ENCODE results near the gene THBS2.

Gene THBS2

GRCh38 chr6:169176361-169176991, 77.2 kb downstream of the THBS2 start:
- ATAC-seq (ENCODE audit: low read depth) (no peak), DNase-seq (ENCODE audit: low spot score) (peak; percentile 15)
- Histone ChIP-seq H3K4me1 (ENCODE audit: insufficient read depth, poor library complexity, severe bottlenecking) (peaks cover 30% of the 10 kb centered on the region), H3K36me3 (ENCODE audit: low read depth) (no peaks in the 10 kb centered on the region), H3K9me3 (ENCODE audit: severe bottlenecking) (no peaks in the 10 kb centered on the region), H3K4me3 (ENCODE audit: severe bottlenecking) (no peak overlapping the region), H3K27me3 (ENCODE audit: insufficient read depth, poor library complexity, severe bottlenecking) (no peaks in the 10 kb centered on the region), H3K27ac (ENCODE audit: poor library complexity, severe bottlenecking) (no peak overlapping the region)
- TF ChIP-seq, protein P1, sequence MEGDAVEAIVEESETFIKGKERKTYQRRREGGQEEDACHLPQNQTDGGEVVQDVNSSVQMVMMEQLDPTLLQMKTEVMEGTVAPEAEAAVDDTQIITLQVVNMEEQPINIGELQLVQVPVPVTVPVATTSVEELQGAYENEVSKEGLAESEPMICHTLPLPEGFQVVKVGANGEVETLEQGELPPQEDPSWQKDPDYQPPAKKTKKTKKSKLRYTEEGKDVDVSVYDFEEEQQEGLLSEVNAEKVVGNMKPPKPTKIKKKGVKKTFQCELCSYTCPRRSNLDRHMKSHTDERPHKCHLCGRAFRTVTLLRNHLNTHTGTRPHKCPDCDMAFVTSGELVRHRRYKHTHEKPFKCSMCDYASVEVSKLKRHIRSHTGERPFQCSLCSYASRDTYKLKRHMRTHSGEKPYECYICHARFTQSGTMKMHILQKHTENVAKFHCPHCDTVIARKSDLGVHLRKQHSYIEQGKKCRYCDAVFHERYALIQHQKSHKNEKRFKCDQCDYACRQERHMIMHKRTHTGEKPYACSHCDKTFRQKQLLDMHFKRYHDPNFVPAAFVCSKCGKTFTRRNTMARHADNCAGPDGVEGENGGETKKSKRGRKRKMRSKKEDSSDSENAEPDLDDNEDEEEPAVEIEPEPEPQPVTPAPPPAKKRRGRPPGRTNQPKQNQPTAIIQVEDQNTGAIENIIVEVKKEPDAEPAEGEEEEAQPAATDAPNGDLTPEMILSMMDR (IDR thresholded peaks at IDR 0.05; ENCODE audit: poor library complexity, severe bottlenecking): no peak

GRCh38 chr6:169175360-169175887, 78.2 kb downstream of the THBS2 start:
- DNase-seq (ENCODE audit: low spot score) (no peak), ATAC-seq (ENCODE audit: low read depth) (no peak)
- TF ChIP-seq, protein P1 (IDR thresholded peaks at IDR 0.05; ENCODE audit: poor library complexity, severe bottlenecking): no peak
- Histone ChIP-seq H3K9me3 (ENCODE audit: severe bottlenecking) (no peaks in the 10 kb centered on the region), H3K27me3 (ENCODE audit: insufficient read depth, poor library complexity, severe bottlenecking) (no peaks in the 10 kb centered on the region), H3K4me1 (ENCODE audit: insufficient read depth, poor library complexity, severe bottlenecking) (peaks cover 30% of the 10 kb centered on the region), H3K36me3 (ENCODE audit: low read depth) (no peaks in the 10 kb centered on the region), H3K4me3 (ENCODE audit: severe bottlenecking) (no peak overlapping the region), H3K27ac (ENCODE audit: poor library complexity, severe bottlenecking) (no peak overlapping the region)

- Histone ChIP-seq H3K4me1 (ENCODE audit: insufficient read depth, poor library complexity, severe bottlenecking) (peaks cover 30% of the 10 kb centered on the region), H3K36me3 (ENCODE audit: low read depth) (no peaks in the 10 kb centered on the region), H3K9me3 (ENCODE audit: severe bottlenecking) (no peaks in the 10 kb centered on the region), H3K4me3 (ENCODE audit: severe bottlenecking) (no peak overlapping the region), H3K27me3 (ENCODE audit: insufficient read depth, poor library complexity, severe bottlenecking) (no peaks in the 10 kb centered on the region), H3K27ac (ENCODE audit: poor library complexity, severe bottlenecking) (peak overlapping the region; percentile 66)
- DNase-seq (ENCODE audit: low spot score) (no peak), ATAC-seq (ENCODE audit: low read depth) (no peak)
- TF ChIP-seq, protein P1 (IDR thresholded peaks at IDR 0.05; ENCODE audit: poor library complexity, severe bottlenecking): no peak
Observed at GRCh38 chr6:169174516-169175359, 78.9 kb downstream of the THBS2 start.

GRCh38 chr6:169173532-169174268, 79.9 kb downstream of the THBS2 start:
- no peak for DNase-seq (ENCODE audit: low spot score)
- H3K9me3 ChIP-seq (ENCODE audit: severe bottlenecking): no peaks in the 10 kb centered on the region
- TF ChIP-seq, protein P1 (IDR thresholded peaks at IDR 0.05; ENCODE audit: poor library complexity, severe bottlenecking): no peak
- peaks cover 39% of the 10 kb centered on the region for H3K4me1 ChIP-seq (ENCODE audit: insufficient read depth, poor library complexity, severe bottlenecking)
- no peak overlapping the region for H3K4me3 ChIP-seq (ENCODE audit: severe bottlenecking)
- peak; percentile 77 for ATAC-seq (ENCODE audit: low read depth)
- H3K36me3 ChIP-seq (ENCODE audit: low read depth): no peaks in the 10 kb centered on the region
- peak overlapping the region; percentile 66 for H3K27ac ChIP-seq (ENCODE audit: poor library complexity, severe bottlenecking)
- H3K27me3 ChIP-seq (ENCODE audit: insufficient read depth, poor library complexity, severe bottlenecking): no peaks in the 10 kb centered on the region

Data from RWPE2 (cell line).